ENCODE results near the gene ECI2. TPM values are rescaled to one million over a fixed set of nuclear protein-coding genes. Genes with fewer than 3 reads are reported as not detected.

The ECI2 gene
- total RNA-seq: 61.7 and 91.8 TPM in 2 replicates

GRCh38 chr6:4134841-4135664 lies at the start of gene ECI2:
TSS of gene ECI2 (minus strand) at chr6:4135575. CDS start at chr6:4135560, 15 bp downstream.

GRCh38 chr6:4078691-4079471 lies 56.5 kb downstream of the ECI2 start, which contains the start of gene FAM217A:
TSS of gene FAM217A (minus strand) at chr6:4079137. CDS start at chr6:4077414, 1,723 bp downstream.

Other genes starting within 250 kb of the ECI2 start
- gene FAM217A, start 56.4 kb downstream of the ECI2 start, total RNA-seq: not detected in 2 replicates

Data from epithelial cell of alveolus of lung (primary cell).